SK-N-MC (cell line): ENCODE results near the gene AHCTF1.

ENCODE experiments used
- DNase-seq: peaks from one replicate; pipeline ENCODE4 v3.0.0-alpha.2; 2011; ENCODE audit warnings: low read depth, low spot score
- H3K27ac ChIP-seq: fragments of 200-600 bp; sonication (generic); 2 replicates; pipeline ENCODE4 v1.5.1; 2016; ENCODE audit warnings: mixed run types
- H3K36me3 ChIP-seq: fragments of 200-600 bp; sonication (generic); 2 replicates; pipeline ENCODE4 v1.6.1; 2017; ENCODE audit warnings: antibody characterized with exemption, low read length, mixed read lengths; ENCODE audit not compliant: insufficient read depth
- H3K4me3 ChIP-seq: fragments of 200-600 bp; sonication (generic); 2 replicates; pipeline ENCODE4 v1.5.1; 2016
- H3K9ac ChIP-seq: fragments of 200-600 bp; sonication (generic); 2 replicates; pipeline ENCODE4 v1.8.0; 2017; ENCODE audit warnings: mixed run types, mixed read lengths; ENCODE audit not compliant: insufficient read length
- H3K9me3 ChIP-seq: fragments of 200-600 bp; sonication (generic); 2 replicates; pipeline ENCODE4 v1.6.1; 2017; ENCODE audit warnings: low read depth, mild to moderate bottlenecking, antibody characterized with exemption, low read length, moderate library complexity, mixed read lengths
- EZH2 ChIP-seq: fragments of 200-600 bp; sonication (generic); IDR thresholded peaks from one replicate; pipeline ENCODE4 v1.6.1; 2017; ENCODE audit warnings: antibody characterized with exemption
- FOXP2 ChIP-seq: optimal IDR thresholded peaks from 2 replicates; pipeline ENCODE3; 2011; ENCODE audit warnings: mild to moderate bottlenecking, moderate library complexity; ENCODE audit not compliant: insufficient read depth; ENCODE audit errors: extremely low read length, control extremely low read depth
- POLR2AphosphoS5 ChIP-seq: IDR thresholded peaks from 2 replicates; pipeline ENCODE4 v1.6.1; 2012; ENCODE audit warnings: mild to moderate bottlenecking, low read depth, low read length, borderline replicate concordance

The AHCTF1 gene

GRCh38 chr1:246795906-246796694, 135.6 kb downstream of the AHCTF1 start:
- TF ChIP-seq POLR2AphosphoS5 = no peak
- TF ChIP-seq FOXP2 = no peak
- no peak for TF ChIP-seq EZH2
- H3K36me3 ChIP-seq = no peaks in the 10 kb centered on the region
- no peak overlapping the region for H3K9ac ChIP-seq
- no peak for DNase-seq
- no peaks in the 10 kb centered on the region for H3K9me3 ChIP-seq
- H3K4me3 ChIP-seq = no peak overlapping the region
- no peak overlapping the region for H3K27ac ChIP-seq

GRCh38 chr1:246794828-246795671, 136.7 kb downstream of the AHCTF1 start:
- H3K9ac ChIP-seq = no peak overlapping the region
- no peak for DNase-seq
- H3K36me3 ChIP-seq = no peaks in the 10 kb centered on the region
- H3K9me3 ChIP-seq = no peaks in the 10 kb centered on the region
- no peak overlapping the region for H3K27ac ChIP-seq
- TF ChIP-seq POLR2AphosphoS5 = no peak
- no peak for TF ChIP-seq FOXP2
- no peak for TF ChIP-seq EZH2
- no peak overlapping the region; the same call in 1 of the 2 replicates for H3K4me3 ChIP-seq

GRCh38 chr1:246794048-246794827, 137.5 kb downstream of the AHCTF1 start:
- H3K9me3 ChIP-seq = no peaks in the 10 kb centered on the region

DNA sequence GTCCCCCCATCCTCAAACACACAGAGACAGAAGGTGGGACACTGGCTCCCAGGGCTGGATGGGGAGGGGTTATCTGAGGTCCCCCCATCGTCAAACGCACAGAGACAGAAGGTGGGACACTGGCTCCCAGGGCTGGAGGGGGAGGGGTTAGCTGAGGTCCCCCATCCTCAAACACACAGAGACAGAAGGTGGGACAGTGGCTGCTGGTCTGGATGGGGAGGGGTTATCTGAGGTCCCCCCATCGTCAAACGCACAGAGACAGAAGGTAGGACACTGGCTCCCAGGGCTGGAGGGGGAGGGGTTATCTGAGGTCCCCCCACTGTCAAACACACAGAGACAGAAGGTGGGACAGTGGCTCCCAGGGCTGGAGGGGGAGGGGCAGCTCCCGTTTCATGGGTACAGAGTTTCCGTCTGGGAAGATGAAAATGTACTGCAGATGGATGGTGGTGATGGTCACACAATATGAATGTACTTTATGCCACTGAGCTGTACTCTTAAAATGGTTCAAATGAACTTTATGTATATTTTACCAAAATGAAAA, 138.3 kb downstream of the AHCTF1 start:
- no peak overlapping the region for H3K4me3 ChIP-seq
- H3K27ac ChIP-seq = no peak overlapping the region
- no peak overlapping the region for H3K9ac ChIP-seq
- no peak for DNase-seq
- no peaks in the 10 kb centered on the region for H3K9me3 ChIP-seq
- no peaks in the 10 kb centered on the region for H3K36me3 ChIP-seq
- no peak for TF ChIP-seq FOXP2

More at GRCh38 chr1:246794048-246794827, 137.5 kb downstream of the AHCTF1 start:
- Histone ChIP-seq H3K4me3 (no peak overlapping the region; the same call in 1 of the 2 replicates), H3K36me3 (no peaks in the 10 kb centered on the region), H3K9ac (no peak overlapping the region), H3K27ac (no peak overlapping the region)
- DNase-seq = no peak
- TF ChIP-seq FOXP2 (no peak), POLR2AphosphoS5 (no peak), EZH2 (no peak)

GRCh38 chr1:246792603-246793002, 139.1 kb downstream of the AHCTF1 start:
- DNase-seq = no peak
- Histone ChIP-seq H3K36me3 (no peaks in the 10 kb centered on the region), H3K9me3 (no peaks in the 10 kb centered on the region), H3K4me3 (no peak overlapping the region), H3K27ac (no peak overlapping the region), H3K9ac (no peak overlapping the region)
- TF ChIP-seq POLR2AphosphoS5 (no peak), FOXP2 (no peak), EZH2 (no peak)

DNA sequence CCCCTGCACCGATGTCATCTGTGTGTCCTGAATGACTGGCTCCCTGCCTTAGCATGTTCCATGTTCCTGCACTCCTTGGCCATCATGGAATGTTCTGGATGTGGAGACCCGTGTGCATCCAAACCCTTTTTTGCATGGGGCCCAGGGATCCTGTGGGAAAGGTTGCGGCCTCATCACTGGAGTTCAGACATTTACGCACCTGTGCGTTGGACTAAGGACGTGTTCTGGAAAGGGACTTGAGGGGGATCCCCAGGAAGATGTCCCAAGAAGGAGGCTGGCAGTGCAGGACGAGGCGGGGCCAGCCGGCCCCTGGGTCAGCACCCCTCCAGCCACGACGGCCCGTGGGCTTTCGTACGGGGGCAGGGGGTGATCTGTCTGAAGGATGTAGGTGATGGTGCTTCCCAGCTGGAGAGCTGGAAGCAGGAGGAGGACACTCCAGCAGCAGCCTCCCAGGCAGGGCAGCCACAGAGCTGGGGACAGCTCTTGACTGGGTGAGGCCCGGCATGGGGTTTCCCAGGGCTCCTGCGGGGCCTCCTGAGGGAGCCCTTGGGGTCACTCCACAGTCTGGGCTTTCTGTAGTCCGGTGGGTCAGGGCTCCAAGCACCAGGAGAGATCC, 140.3 kb downstream of the AHCTF1 start:
- TF ChIP-seq POLR2AphosphoS5 (no peak), FOXP2 (no peak), EZH2 (no peak)
- Histone ChIP-seq H3K9me3 (no peaks in the 10 kb centered on the region), H3K27ac (no peak overlapping the region), H3K4me3 (no peak overlapping the region), H3K36me3 (no peaks in the 10 kb centered on the region), H3K9ac (no peak overlapping the region)
- no peak for DNase-seq

- DNase-seq = no peak
- no peaks in the 10 kb centered on the region for H3K9me3 ChIP-seq
Measured at GRCh38 chr1:246790833-246791232, 140.9 kb downstream of the AHCTF1 start.

More at GRCh38 chr1:246790833-246791232, 140.9 kb downstream of the AHCTF1 start:
- TF ChIP-seq EZH2 = no peak
- TF ChIP-seq FOXP2 = no peak
- no peak for TF ChIP-seq POLR2AphosphoS5
- Histone ChIP-seq H3K27ac (no peak overlapping the region), H3K9ac (no peak overlapping the region), H3K4me3 (no peak overlapping the region), H3K36me3 (no peaks in the 10 kb centered on the region)
